Ishikawa (cell line): ENCODE data around the gene SLC10A2.

Experiments
- CEBPB ChIP-seq: IDR thresholded peaks from 2 replicates; pipeline ENCODE4 v1.6.1; 2012
- TF ChIP-seq, protein P1 (sequence below): IDR thresholded peaks from 2 replicates; pipeline ENCODE4 v1.6.1; 2012

DNA sequence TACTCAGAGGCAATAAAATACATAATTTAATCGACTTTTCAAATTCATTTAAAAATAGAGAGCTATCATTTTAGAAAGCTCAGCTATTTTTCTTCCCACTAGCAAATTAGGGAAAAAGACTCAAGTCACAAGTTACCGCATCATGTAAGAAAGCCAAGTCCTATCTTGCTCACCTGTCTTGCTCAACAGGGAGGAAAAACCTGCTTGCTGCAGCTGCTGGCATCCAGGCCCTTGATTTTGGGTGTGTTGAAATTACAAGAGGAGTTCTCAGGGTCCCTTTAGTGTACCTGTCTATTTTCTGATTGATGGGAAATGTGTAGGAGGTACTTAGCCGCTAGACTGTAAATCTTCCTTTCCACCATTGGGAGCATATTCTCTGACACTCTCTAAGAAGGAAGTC lies 22.2 kb downstream of the SLC10A2 start:
- no peak for TF ChIP-seq CEBPB
- TF ChIP-seq, protein P1, sequence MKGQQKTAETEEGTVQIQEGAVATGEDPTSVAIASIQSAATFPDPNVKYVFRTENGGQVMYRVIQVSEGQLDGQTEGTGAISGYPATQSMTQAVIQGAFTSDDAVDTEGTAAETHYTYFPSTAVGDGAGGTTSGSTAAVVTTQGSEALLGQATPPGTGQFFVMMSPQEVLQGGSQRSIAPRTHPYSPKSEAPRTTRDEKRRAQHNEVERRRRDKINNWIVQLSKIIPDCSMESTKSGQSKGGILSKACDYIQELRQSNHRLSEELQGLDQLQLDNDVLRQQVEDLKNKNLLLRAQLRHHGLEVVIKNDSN = no peak
